Endothelial cell of umbilical vein (primary cell): ENCODE results near the gene MTRR. TPM values are rescaled to one million over a fixed set of nuclear protein-coding genes. Genes with fewer than 3 reads are reported as not detected.

Experiments
- BruUV-seq: library from RNA; stranded (reverse); fragments of 400-500 nt; replicated peaks from 2 replicates; lab custom pipeline; 2021; lab: Mats Ljungman, UMichigan
- CTCF ChIA-PET: fragments of 300-600, 350-600 bp; sonication (Branson Sonifier 250); formaldehyde crosslinking; loops from one replicate; lab custom pipeline; 2021; ENCODE audit warnings: antibody characterized with exemption, inconsistent platforms; lab: Charles Lee
- POLR2A ChIA-PET: fragments of 300-600, 350-600 bp; sonication (Branson Sonifier 250); formaldehyde crosslinking; loops from one replicate; lab custom pipeline; 2021; ENCODE audit warnings: antibody characterized with exemption, inconsistent platforms; lab: Charles Lee
- DNase-seq: peaks from one replicate; pipeline ENCODE4 v3.0.0-alpha.2; 2011; ENCODE audit warnings: low read depth, low spot score
- FAIRE-seq: peaks from 2 replicates; lab custom pipeline; 2011; peaks lifted over from hg19 to GRCh38; lab: Jason Lieb, UNC
- H2AFZ ChIP-seq: 2 replicates; pipeline ENCODE4 v1.6.0; 2012; ENCODE audit warnings: low read depth, low read length, control low read depth, inconsistent platforms
- H3K27ac ChIP-seq: 2 replicates; pipeline ENCODE4 v1.5.1; 2011; ENCODE audit warnings: low read depth, mild to moderate bottlenecking, control low read depth, low read length, moderate library complexity; ENCODE audit not compliant: insufficient read depth
- H3K27me3 ChIP-seq, 2 experiments: 2 replicates each; pipeline versions ENCODE4 v1.6.0 to v1.6.1; 2011; ENCODE audit warnings: low read length in 2 of 2, mixed read lengths in 1 of 2; ENCODE audit not compliant: control insufficient read depth in 2 of 2, insufficient read depth in 2 of 2
- H3K36me3 ChIP-seq, 2 experiments: 2 replicates in 1 of 2; 3 replicates in 1 of 2; pipeline ENCODE4 v1.5.1; 2011; ENCODE audit warnings: low read length in 2 of 2, mild to moderate bottlenecking in 1 of 2, moderate library complexity in 1 of 2; ENCODE audit not compliant: control insufficient read depth in 2 of 2, insufficient read depth in 2 of 2; ENCODE audit errors: extremely low read depth in 1 of 2
- H3K4me1 ChIP-seq: 3 replicates; pipeline ENCODE4 v1.5.1; 2011; ENCODE audit warnings: mild to moderate bottlenecking, low read length; ENCODE audit not compliant: control insufficient read depth, insufficient read depth; ENCODE audit errors: extremely low read depth
- H3K4me2 ChIP-seq: 2 replicates; pipeline ENCODE4 v1.6.1; 2011; ENCODE audit warnings: low read length, control low read depth, mixed read lengths; ENCODE audit not compliant: insufficient read depth
- H3K4me3 ChIP-seq, 3 experiments: fragments of 200-600 bp in 1 of 3; sonication (generic), shearing (Covaris generic) in 1 of 3; replicated peaks in 1 of 3; 2 replicates each; pipeline ENCODE4 v1.5.1; 2011 to 2016; ENCODE audit warnings: control low read depth in 3 of 3, low read length in 3 of 3, mild to moderate bottlenecking in 2 of 3, inconsistent platforms in 1 of 3, low read depth in 1 of 3, moderate library complexity in 1 of 3; ENCODE audit not compliant: insufficient read depth in 1 of 3
- H3K79me2 ChIP-seq: 2 replicates; pipeline ENCODE4 v1.6.0; 2012; ENCODE audit warnings: low read length, inconsistent platforms; ENCODE audit not compliant: control insufficient read depth, insufficient read depth
- H3K9ac ChIP-seq: replicated peaks from 2 replicates; pipeline ENCODE3; 2011; ENCODE audit warnings: low read length, control low read depth; ENCODE audit not compliant: insufficient read depth; ENCODE audit errors: extremely low read depth
- H3K9me1 ChIP-seq: replicated peaks from 3 replicates; pipeline ENCODE4 v1.6.0; 2011; ENCODE audit warnings: mild to moderate bottlenecking, low read length; ENCODE audit not compliant: control insufficient read depth, insufficient read depth; ENCODE audit errors: extremely low read depth
- H3K9me3 ChIP-seq: replicated peaks from 2 replicates; pipeline ENCODE4 v1.5.1; 2012; ENCODE audit warnings: low read length, inconsistent platforms; ENCODE audit not compliant: control insufficient read depth, insufficient read depth
- H4K20me1 ChIP-seq: replicated peaks from 2 replicates; pipeline ENCODE3; 2011; ENCODE audit warnings: mild to moderate bottlenecking, low read length; ENCODE audit not compliant: control insufficient read depth, insufficient read depth; ENCODE audit errors: extremely low read depth
- CTCF ChIP-seq, 2 donors: IDR thresholded peaks; 1 replicate in 1 of 2; 2 replicates in 1 of 2; pipeline ENCODE4 v1.5.1; 2011; ENCODE audit warnings: low read length in 2 of 2, mild to moderate bottlenecking in 2 of 2, moderate library complexity in 2 of 2, control low read depth in 1 of 2, inconsistent platforms in 1 of 2, low read depth in 1 of 2; ENCODE audit not compliant: insufficient read depth in 1 of 2; ENCODE audit errors: extremely low read depth in 1 of 2
- EZH2 ChIP-seq: IDR thresholded peaks from 2 replicates; pipeline ENCODE4 v1.6.1; 2012; ENCODE audit warnings: borderline replicate concordance, low read depth, mild to moderate bottlenecking, moderate library complexity, low read length, inconsistent platforms; ENCODE audit not compliant: severe bottlenecking
- FOS ChIP-seq: IDR thresholded peaks from 2 replicates; pipeline ENCODE4 v1.6.1; 2011; ENCODE audit warnings: mild to moderate bottlenecking, low read length, moderate library complexity, borderline replicate concordance; ENCODE audit not compliant: insufficient read depth
- GATA2 ChIP-seq: IDR thresholded peaks from 2 replicates; pipeline ENCODE4 v1.7.0; 2011; ENCODE audit warnings: low read depth, mild to moderate bottlenecking, moderate library complexity, mixed read lengths, low read length; ENCODE audit not compliant: insufficient read length, insufficient read depth
- JUN ChIP-seq: IDR thresholded peaks from 2 replicates; pipeline ENCODE4 v1.6.1; 2011; ENCODE audit warnings: borderline replicate concordance, low read depth; ENCODE audit not compliant: insufficient read length, insufficient read depth
- MAX ChIP-seq: IDR thresholded peaks from 2 replicates; pipeline ENCODE4 v1.6.1; 2011; ENCODE audit not compliant: insufficient read depth, insufficient read length
- MYC ChIP-seq: IDR thresholded peaks from one replicate; pipeline ENCODE4 v1.6.1; 2011; ENCODE audit warnings: mild to moderate bottlenecking, low read depth, low read length
- POLR2A ChIP-seq: IDR thresholded peaks from 2 replicates; pipeline ENCODE4 v1.6.1; 2012; ENCODE audit warnings: low read depth, mild to moderate bottlenecking, control low read depth, low read length
- POLR2AphosphoS5 ChIP-seq: IDR thresholded peaks from 2 replicates; pipeline ENCODE4 v1.6.1; 2012; ENCODE audit warnings: low read depth, mild to moderate bottlenecking, control low read depth, low read length, moderate library complexity; ENCODE audit not compliant: insufficient read depth
- dilution Hi-C: fragments of 300-500 bp; cut with MboI; formaldehyde crosslinking; loops from one replicate; pipeline ENCODE4 v1.15.0; 2019; ENCODE audit warnings: low sequenced_read_pairs; ENCODE audit not compliant: extremely low pct_ligation_motif_present
- intact Hi-C: fragments of 100-400 bp; cut with micrococcal nuclease; formaldehyde crosslinking; loops from one replicate; pipeline ENCODE4 v1.10.0; 2022
- polyA plus RNA-seq, 4 experiments: library from polyadenylated mRNA; depleted of rRNA in 3 of 4; stranded (reverse) in 3 of 4; unstranded in 1 of 4; fragments of >200 nt; gene quantifications; 2 replicates each; pipeline versions ENCODE4 v1.2.1 to v1.2.3, GENCODE V29; 2011 to 2012; ENCODE audit warnings: missing spikeins in 1 of 4
- total RNA-seq: library from RNA; stranded (reverse); gene quantifications from 2 replicates; pipeline ENCODE4 v1.2.3, GENCODE V29; 2021

The MTRR gene
- total and polyA plus RNA-seq, 2 donors (not counting 3 experiments of a cell fraction or from before 2014, with no cell fraction given): 24.3 to 37.1 TPM

- no peaks in the 10 kb centered on the region for H3K27me3 ChIP-seq
- no peaks in the 10 kb centered on the region for H3K9me3 ChIP-seq
- intact Hi-C loops (no loop called here), dilution Hi-C loops (no loop called here)
- H3K4me2 ChIP-seq: no peak overlapping the region
- FAIRE-seq (no peak), DNase-seq (no peak)
- H3K36me3 ChIP-seq: peaks cover 12 to 15% of the 10 kb centered on the region in 2 experiments
- ChIA-PET CTCF (interaction anchor here (0.7 to 0.9 kb wide), 2 partner anchors 11 to 13 kb away, joined by 3 read pairs; no protein-coding TSS in a partner anchor), POLR2A (no interaction called here)
- H3K4me1 ChIP-seq: peaks cover 9% of the 10 kb centered on the region
- no peak overlapping the region for H3K27ac ChIP-seq
- H3K9ac ChIP-seq: no peak overlapping the region
- BruUV-seq: no TSS peak
- H4K20me1 ChIP-seq: no peaks in the 10 kb centered on the region
- peaks cover 47% of the 10 kb centered on the region for H3K79me2 ChIP-seq
- TF ChIP-seq MAX: no peak
- no peak overlapping the region for H2AFZ ChIP-seq
- no peaks in the 10 kb centered on the region for H3K9me1 ChIP-seq
- H3K4me3 ChIP-seq: no peak overlapping the region
Measured at GRCh38 chr5:7874639-7875038, 5.7 kb downstream of the MTRR start.

- intact Hi-C loops (no loop called here), dilution Hi-C loops (no loop called here)
- Histone ChIP-seq H3K4me3 (no peak overlapping the region), H2AFZ (no peak overlapping the region), H3K4me2 (no peak overlapping the region), H3K9ac (no peak overlapping the region), H4K20me1 (no peaks in the 10 kb centered on the region), H3K9me1 (no peaks in the 10 kb centered on the region), H3K9me3 (no peaks in the 10 kb centered on the region), H3K36me3 (peaks cover 13 to 15% of the 10 kb centered on the region in 2 experiments), H3K4me1 (peaks cover 6% of the 10 kb centered on the region), H3K27me3 (no peaks in the 10 kb centered on the region), H3K27ac (no peak overlapping the region), H3K79me2 (peaks cover 42% of the 10 kb centered on the region)
- no TSS peak for BruUV-seq
- ChIA-PET POLR2A (no interaction called here), CTCF (interaction anchor here (0.9 to 2.3 kb wide), 3 partner anchors 10 to 21 kb away, joined by 3 to 16 read pairs (median 7); no protein-coding TSS in a partner anchor)
- TF ChIP-seq CTCF (IDR thresholded peaks at IDR 0.05; ENCODE audit: extremely low read depth in 1 of 2, insufficient read depth in 1 of 2, low read depth in 1 of 2, low read length in 2 of 2): no peak
- no peak for TF ChIP-seq POLR2A
- TF ChIP-seq JUN: no peak
- no peak for TF ChIP-seq FOS
- no peak for TF ChIP-seq POLR2AphosphoS5
- no peak for TF ChIP-seq MYC
- TF ChIP-seq GATA2: no peak
- no peak for TF ChIP-seq EZH2
- no peak for TF ChIP-seq MAX
- DNase-seq (no peak), FAIRE-seq (no peak)
Measured at GRCh38 chr5:7875151-7875550, 6.2 kb downstream of the MTRR start.
